Measurements from ENCODE around the gene CYP46A1.

The CYP46A1 gene

GRCh38 chr14:99701260-99701659 lies 17.2 kb downstream of the CYP46A1 start:
- DNase-seq (ENCODE audit: low read depth): no peak
- H3K4me3 ChIP-seq (ENCODE audit: control insufficient read depth, low read depth, low read length): no peak overlapping the region
- TF ChIP-seq, protein P1, sequence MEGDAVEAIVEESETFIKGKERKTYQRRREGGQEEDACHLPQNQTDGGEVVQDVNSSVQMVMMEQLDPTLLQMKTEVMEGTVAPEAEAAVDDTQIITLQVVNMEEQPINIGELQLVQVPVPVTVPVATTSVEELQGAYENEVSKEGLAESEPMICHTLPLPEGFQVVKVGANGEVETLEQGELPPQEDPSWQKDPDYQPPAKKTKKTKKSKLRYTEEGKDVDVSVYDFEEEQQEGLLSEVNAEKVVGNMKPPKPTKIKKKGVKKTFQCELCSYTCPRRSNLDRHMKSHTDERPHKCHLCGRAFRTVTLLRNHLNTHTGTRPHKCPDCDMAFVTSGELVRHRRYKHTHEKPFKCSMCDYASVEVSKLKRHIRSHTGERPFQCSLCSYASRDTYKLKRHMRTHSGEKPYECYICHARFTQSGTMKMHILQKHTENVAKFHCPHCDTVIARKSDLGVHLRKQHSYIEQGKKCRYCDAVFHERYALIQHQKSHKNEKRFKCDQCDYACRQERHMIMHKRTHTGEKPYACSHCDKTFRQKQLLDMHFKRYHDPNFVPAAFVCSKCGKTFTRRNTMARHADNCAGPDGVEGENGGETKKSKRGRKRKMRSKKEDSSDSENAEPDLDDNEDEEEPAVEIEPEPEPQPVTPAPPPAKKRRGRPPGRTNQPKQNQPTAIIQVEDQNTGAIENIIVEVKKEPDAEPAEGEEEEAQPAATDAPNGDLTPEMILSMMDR (conservative IDR thresholded peaks at IDR 0.05; ENCODE audit: control insufficient read depth, insufficient read depth, low read depth, low read length): no peak

GRCh38 chr14:99702115-99702514 lies 18.0 kb downstream of the CYP46A1 start:
- TF ChIP-seq, protein P1 (conservative IDR thresholded peaks at IDR 0.05; ENCODE audit: control insufficient read depth, insufficient read depth, low read depth, low read length): no peak
- no peak for DNase-seq (ENCODE audit: low read depth)
- no peak overlapping the region for H3K4me3 ChIP-seq (ENCODE audit: control insufficient read depth, low read depth, low read length)

DNA sequence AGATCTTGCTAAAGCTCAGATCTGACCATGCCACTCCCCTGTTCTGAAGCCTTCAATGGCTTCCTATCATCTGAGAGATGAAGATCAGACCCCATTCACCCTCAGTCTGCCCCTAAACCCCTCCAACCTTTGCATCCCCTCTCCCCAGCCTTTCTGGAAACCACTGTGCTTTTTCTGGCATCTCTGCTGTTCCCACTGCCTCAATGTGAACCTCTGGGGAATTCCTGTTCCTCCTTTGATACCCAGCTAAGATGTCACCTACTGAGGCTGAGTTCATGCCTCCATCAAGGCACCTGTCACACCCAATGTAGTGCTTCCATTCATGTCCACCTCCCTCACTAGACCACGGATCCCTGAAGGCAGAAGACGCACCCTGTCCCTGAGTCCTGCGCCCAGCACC lies 19.3 kb downstream of the CYP46A1 start:
- DNase-seq (ENCODE audit: low read depth): no peak
- TF ChIP-seq, protein P1 (conservative IDR thresholded peaks at IDR 0.05; ENCODE audit: control insufficient read depth, insufficient read depth, low read depth, low read length): no peak
- H3K4me3 ChIP-seq (ENCODE audit: control insufficient read depth, low read depth, low read length): no peak overlapping the region

GRCh38 chr14:99704037-99704436 lies 19.9 kb downstream of the CYP46A1 start:
- H3K4me3 ChIP-seq (ENCODE audit: control insufficient read depth, low read depth, low read length): no peak overlapping the region
- TF ChIP-seq, protein P1 (conservative IDR thresholded peaks at IDR 0.05; ENCODE audit: control insufficient read depth, insufficient read depth, low read depth, low read length): no peak
- no peak for DNase-seq (ENCODE audit: low read depth)

DNA sequence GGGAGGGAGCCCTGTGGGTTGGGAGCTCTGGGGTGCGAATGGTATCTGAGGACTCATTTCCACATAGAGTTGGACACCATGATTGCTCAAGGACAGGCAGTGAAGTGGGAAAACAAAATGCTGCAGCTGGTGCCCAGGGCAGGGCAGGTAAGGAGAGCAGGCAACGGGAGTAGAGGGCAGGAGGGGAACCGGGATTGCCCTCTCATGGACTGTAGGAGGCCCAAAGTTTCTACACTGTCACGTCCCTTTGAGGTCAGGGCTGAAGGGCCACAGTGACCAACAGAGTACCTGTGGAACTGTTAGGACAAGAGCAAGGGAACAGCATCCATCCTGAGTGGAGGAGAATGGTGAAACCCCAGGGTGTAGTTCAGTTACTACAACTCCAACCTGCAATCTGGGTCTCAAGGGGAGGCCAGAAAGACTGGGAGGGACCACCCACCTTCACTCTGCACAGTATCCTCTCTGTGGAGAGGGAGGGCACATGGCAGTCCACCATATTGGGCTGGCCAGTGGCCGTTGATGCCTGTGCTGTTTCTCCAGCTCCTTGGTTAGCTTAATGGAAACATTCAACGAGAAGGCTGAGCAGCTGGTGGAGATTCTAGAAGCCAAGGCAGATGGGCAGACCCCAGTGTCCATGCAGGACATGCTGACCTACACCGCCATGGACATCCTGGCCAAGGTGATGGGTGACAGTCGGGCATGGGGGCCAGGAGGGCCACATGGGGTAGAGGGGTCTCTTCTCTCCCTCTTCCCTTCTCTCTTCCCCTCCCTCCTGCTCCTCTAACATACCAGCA lies 22.2 kb downstream of the CYP46A1 start:
- DNase-seq (ENCODE audit: low read depth): no peak
- TF ChIP-seq, protein P1 (conservative IDR thresholded peaks at IDR 0.05; ENCODE audit: control insufficient read depth, insufficient read depth, low read depth, low read length): no peak

DNA sequence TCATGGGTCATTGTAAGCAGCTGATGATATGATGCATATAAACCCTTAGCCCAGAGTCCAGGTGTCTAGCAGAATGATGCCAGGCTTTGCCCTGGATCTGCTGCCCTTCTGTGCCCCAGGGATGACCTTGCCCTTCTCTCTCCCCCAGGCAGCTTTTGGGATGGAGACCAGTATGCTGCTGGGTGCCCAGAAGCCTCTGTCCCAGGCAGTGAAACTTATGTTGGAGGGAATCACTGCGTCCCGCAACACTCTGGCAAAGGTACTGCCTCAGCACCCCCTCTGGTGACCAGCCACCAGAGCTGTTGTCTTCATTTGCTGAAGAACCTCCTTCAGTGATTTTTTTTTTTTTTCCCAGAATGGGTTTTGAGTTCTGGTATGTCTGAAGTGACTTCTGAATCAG lies 23.3 kb downstream of the CYP46A1 start:
- DNase-seq (ENCODE audit: low read depth): no peak

More for the DNA sequence above, 22.2 kb downstream of the CYP46A1 start:
- H3K4me3 ChIP-seq (ENCODE audit: control insufficient read depth, low read depth, low read length): no peak overlapping the region

More for the DNA sequence above, 23.3 kb downstream of the CYP46A1 start:
- no peak overlapping the region for H3K4me3 ChIP-seq (ENCODE audit: control insufficient read depth, low read depth, low read length)
- TF ChIP-seq, protein P1 (conservative IDR thresholded peaks at IDR 0.05; ENCODE audit: control insufficient read depth, insufficient read depth, low read depth, low read length): no peak

All from fibroblast of mammary gland (primary cell).